Mucosa of descending colon (tissue), 3 donors: ENCODE measurements around the gene PRSS36. TPM values are rescaled to one million over a fixed set of nuclear protein-coding genes. Genes with fewer than 3 reads are reported as not detected.

Source experiments
- ATAC-seq: fragments of 200-7000 bp; cut with Tn5 transposase; one replicate; pipeline ENCODE4 v1.9.1; 2020; ENCODE audit warnings: mild to moderate bottlenecking, moderate library complexity
- DNase-seq, 3 donors: peaks; one replicate each; pipeline ENCODE4 v3.0.0-alpha.2; 2020
- H3K36me3 ChIP-seq: fragments of 200-600 bp; one replicate; pipeline ENCODE4 v1.8.0; 2021; ENCODE audit warnings: low read depth, mild to moderate bottlenecking
- H3K4me1 ChIP-seq: fragments of 200-600 bp; one replicate; pipeline ENCODE4 v1.8.0; 2021; ENCODE audit warnings: low read depth, mild to moderate bottlenecking
- H3K4me3 ChIP-seq: fragments of 200-600 bp; one replicate; pipeline ENCODE4 v1.8.0; 2021; ENCODE audit warnings: mild to moderate bottlenecking
- H3K9me3 ChIP-seq: fragments of 200-600 bp; one replicate; pipeline ENCODE4 v1.8.0; 2021; ENCODE audit warnings: mild to moderate bottlenecking
- intact Hi-C, 2 donors: fragments of 100-400 bp; cut with DNase I in 1 of 2; cut with micrococcal nuclease in 1 of 2; formaldehyde crosslinking; loops; one replicate each; pipeline versions ENCODE4 v1.11.0 to v1.11.1; 2022; cut with DNase I, micrococcal nuclease
- total RNA-seq, 3 donors: library from RNA; stranded (reverse); fragmentation: NEBNext Ultra II Directional in 2 of 3; extraction: Animal tissue kit (Norgen Biotek cat#: 25700) in 2 of 3; gene quantifications; one replicate each; pipeline versions ENCODE4 v1.2.1 to v1.2.4, GENCODE V29; 2021 to 2023
- TF ChIP-seq, protein P1 (sequence below): fragments of 200-600 bp; IDR thresholded peaks from one replicate; pipeline ENCODE4 v1.8.0; 2022; ENCODE audit warnings: antibody characterized with exemption, mild to moderate bottlenecking
- donor health status: DM: no; HTN: no; CAD: no; lungs with moderate emphysema.
- donor health status: DM: no; HTN: no; CAD: no.
- donor health status: DM: no; HTN: yes; CAD: no.

PRSS36 gene
- total RNA-seq, 3 donors from 2014 or later = 8.2 to 10.2 (median 9.5) TPM

DNA sequence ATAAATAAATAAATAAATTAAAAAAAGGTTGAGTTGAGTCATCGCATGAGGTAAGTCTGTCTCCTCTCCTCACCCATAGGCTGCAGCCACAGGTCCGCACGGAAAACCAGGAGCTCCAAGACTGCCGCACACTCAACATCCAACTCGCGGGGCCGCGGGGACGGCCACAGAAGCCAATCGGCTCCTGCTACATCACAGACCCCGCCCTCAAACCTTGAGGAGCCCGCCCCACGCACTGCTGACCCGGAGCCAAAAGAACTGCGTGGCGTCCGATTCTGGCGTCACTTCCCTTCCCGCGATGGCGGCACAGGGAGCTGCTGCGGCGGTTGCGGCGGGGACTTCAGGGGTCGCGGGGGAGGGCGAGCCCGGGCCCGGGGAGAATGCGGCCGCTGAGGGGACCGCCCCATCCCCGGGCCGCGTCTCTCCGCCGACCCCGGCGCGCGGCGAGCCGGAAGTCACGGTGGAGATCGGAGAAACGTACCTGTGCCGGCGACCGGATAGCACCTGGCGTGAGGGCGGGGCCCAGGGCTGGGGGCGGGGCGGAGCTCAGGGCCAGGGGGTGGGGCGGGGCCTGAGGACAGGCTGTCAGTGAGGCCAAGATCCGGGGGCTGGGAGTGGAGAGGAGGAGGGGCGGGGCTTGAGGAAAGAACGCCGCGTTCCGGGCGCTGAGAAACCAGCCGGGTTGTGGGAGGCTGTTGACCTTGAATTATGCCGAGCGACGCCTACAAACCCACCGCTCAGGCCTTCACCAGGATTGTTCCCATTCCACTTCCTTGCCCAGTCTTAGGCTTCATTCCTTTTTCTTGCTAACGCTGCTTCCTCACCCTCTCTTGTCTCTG is 32.3 kb downstream of the PRSS36 start, which contains the start of gene KAT8:
Gene KAT8, plus strand, starts transcription at position 281 of the 839 bp plus-strand sequence. Its CDS starts 18 bp downstream, at position 299.
- ATAC-seq (peak; percentile 96), DNase-seq (peak; percentile 98 to 99 (median 99))
- intact Hi-C loops = no loop called here
- peaks cover 34% of the 10 kb centered on the region for H3K4me1 ChIP-seq
- H3K4me3 ChIP-seq = peak within 1 kb of the TSS; percentile 50
- no peaks in the 10 kb centered on the region for H3K9me3 ChIP-seq
- TF ChIP-seq, protein P1, sequence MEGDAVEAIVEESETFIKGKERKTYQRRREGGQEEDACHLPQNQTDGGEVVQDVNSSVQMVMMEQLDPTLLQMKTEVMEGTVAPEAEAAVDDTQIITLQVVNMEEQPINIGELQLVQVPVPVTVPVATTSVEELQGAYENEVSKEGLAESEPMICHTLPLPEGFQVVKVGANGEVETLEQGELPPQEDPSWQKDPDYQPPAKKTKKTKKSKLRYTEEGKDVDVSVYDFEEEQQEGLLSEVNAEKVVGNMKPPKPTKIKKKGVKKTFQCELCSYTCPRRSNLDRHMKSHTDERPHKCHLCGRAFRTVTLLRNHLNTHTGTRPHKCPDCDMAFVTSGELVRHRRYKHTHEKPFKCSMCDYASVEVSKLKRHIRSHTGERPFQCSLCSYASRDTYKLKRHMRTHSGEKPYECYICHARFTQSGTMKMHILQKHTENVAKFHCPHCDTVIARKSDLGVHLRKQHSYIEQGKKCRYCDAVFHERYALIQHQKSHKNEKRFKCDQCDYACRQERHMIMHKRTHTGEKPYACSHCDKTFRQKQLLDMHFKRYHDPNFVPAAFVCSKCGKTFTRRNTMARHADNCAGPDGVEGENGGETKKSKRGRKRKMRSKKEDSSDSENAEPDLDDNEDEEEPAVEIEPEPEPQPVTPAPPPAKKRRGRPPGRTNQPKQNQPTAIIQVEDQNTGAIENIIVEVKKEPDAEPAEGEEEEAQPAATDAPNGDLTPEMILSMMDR = no peak
- H3K36me3 ChIP-seq = peaks cover 4% of the 10 kb centered on the region

DNA sequence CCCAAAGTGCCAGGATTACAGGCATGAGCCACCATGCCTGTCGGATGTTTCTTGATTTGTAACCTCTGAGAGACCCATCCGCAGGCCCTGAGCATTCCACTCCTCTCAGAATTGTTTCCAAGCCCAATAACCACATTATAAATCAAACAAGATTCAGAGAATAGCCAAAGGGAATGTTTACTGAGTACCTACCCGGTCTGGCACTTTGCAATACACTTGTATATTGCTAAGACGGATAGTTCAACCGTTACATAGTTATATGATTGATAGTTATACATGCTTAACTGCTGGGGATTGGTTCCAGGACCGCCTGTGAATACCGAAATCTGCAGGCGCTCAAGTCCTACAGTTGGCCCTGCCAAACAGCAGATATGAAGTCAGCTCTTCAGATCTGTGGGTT is 35.4 kb downstream of the PRSS36 start:
- intact Hi-C loops = no loop called here
- H3K4me1 ChIP-seq = peaks cover 36% of the 10 kb centered on the region

DNA sequence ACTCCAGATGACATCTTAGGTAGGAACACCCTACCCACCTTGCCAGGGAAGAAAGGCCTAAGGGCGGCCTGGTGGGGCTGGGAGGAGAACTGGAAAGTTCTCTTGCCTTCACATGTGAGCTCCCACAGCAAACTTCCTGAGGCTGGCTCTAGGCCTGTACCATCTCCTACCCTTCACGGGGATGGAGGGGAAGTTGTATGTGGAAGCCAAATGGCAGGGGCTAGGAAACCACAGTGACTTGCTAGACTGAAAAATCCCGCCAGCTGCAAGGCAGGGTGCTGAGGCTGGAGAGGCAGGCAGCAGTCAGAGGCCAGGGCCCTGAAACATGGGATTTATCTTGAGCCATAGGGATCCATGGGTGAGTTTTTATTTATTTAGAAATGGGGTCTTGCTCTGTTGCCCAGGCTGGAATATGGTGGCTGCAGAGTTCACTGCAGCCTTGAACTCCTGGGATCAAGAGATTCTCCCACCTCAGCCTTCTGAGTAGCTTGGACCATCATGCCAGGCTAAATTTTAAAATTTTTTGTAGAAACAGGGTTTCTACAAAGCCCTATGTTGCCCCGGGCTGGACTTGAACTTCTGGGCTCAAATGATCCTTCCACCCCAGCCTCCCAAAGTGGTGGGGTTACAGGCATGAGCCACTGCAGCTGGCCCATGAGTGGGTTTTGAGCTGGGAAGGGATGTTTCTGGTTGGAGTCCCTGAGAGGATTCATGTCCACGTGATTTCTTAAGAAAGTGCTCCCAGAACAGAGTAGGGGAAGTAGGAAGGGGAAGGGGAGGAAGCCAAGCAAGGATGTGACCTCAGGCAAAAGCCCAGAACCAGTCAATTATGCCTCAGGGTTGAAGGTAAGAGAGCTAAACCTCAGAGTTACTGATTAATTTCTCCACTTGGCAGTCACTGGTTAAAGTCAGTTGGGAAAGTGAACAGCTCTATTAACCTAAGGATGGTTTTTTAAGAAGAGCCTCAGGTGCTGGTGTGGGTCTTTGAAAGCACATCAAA is 36.4 kb downstream of the PRSS36 start:
- intact Hi-C loops = no loop called here
- H3K4me3 ChIP-seq = no peak overlapping the region
- H3K36me3 ChIP-seq = peaks cover 4% of the 10 kb centered on the region
- TF ChIP-seq, protein P1 = no peak
- no peak for ATAC-seq
- peak in 1 of 3 donors; percentile 46 for DNase-seq
- peaks cover 35% of the 10 kb centered on the region for H3K4me1 ChIP-seq
- no peaks in the 10 kb centered on the region for H3K9me3 ChIP-seq

More for the DNA sequence above, 35.4 kb downstream of the PRSS36 start:
- TF ChIP-seq, protein P1 = no peak
- H3K36me3 ChIP-seq = peaks cover 4% of the 10 kb centered on the region
- no peaks in the 10 kb centered on the region for H3K9me3 ChIP-seq
- H3K4me3 ChIP-seq = no peak overlapping the region
- ATAC-seq = no peak
- DNase-seq = no peak

DNA sequence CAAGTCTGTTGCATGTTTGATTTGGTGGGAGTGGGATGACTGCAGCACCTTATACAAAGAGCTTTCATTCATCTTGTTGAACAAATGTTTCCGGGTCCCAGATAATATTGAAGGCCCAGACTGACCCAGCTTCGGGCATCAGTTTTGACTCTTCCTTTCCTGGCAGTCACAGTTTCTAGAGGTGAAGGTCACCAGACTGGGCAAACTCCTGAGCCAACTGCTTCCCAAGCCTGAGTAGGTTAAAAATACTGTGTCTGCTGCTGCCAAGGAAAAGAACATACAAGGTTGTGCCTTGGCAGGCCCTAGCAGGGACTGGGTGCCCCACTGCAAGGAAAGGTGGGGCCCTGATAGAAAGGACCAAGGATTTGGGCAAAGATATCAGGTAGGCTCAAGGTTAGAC is 37.2 kb downstream of the PRSS36 start:
- peaks cover 4% of the 10 kb centered on the region for H3K36me3 ChIP-seq
- no peaks in the 10 kb centered on the region for H3K9me3 ChIP-seq
- intact Hi-C loops = no loop called here
- peaks cover 35% of the 10 kb centered on the region for H3K4me1 ChIP-seq
- TF ChIP-seq, protein P1 = no peak
- no peak for ATAC-seq
- H3K4me3 ChIP-seq = no peak overlapping the region
- no peak for DNase-seq

DNA sequence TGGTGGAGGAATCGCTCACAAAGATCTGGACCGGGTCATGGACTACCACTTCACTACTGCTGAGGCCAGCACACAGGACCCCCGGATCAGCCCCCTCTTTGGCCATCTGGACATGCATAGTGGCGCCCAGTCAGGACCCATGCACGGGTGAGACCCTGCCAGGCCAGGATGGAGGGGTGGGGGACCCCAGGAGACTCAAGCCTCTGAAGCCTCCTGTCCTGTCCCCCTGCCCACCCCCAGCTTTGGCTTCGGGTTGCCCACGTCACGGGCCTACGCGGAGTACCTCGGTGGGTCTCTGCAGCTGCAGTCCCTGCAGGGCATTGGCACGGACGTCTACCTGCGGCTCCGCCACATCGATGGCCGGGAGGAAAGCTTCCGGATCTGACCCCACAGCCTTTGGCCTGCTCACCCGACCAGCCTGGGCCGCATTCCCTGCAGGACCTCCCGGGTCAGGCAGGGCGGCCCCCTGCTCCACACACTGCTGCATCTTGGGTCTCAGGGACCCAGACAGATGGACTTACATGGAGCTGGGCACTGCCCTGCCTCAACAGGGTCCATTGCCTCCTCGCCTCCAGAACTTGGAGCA is 37.9 kb downstream of the PRSS36 start:
- no peaks in the 10 kb centered on the region for H3K9me3 ChIP-seq
- no peaks in the 10 kb centered on the region for H3K36me3 ChIP-seq
- ATAC-seq (no peak), DNase-seq (peak in 1 of 3 donors; percentile 59)
- peaks cover 35% of the 10 kb centered on the region for H3K4me1 ChIP-seq
- intact Hi-C loops = no loop called here
- H3K4me3 ChIP-seq = no peak overlapping the region
- TF ChIP-seq, protein P1 = no peak
